Measurements from ENCODE around the gene SLC25A41.

- no peak for TF ChIP-seq ZNF512B (CRISPR knock-in tag; IDR thresholded peaks at IDR 0.05; ENCODE audit: borderline replicate concordance)
- no peak for TF ChIP-seq ETV6 (CRISPR knock-in tag; conservative IDR thresholded peaks at IDR 0.05)
Measured at GRCh38 chr19:6464070-6464873, 30.7 kb upstream of the SLC25A41 start, which contains the start of gene CRB3.

All from HepG2 (cell line).